PC-9 (cell line): ENCODE data around the gene C4B.

Source experiments
- CTCF ChIP-seq: fragments of 200-600 bp; sonication (generic); conservative IDR thresholded peaks from 2 replicates; pipeline ENCODE4 v1.6.1; 2017; ENCODE audit warnings: mixed run types, antibody characterized with exemption, mild to moderate bottlenecking, moderate library complexity
- EZH2 ChIP-seq: fragments of 200-600 bp; sonication (generic); IDR thresholded peaks from 2 replicates; pipeline ENCODE4 v1.8.0; 2017; ENCODE audit warnings: antibody characterized with exemption, low read depth

GRCh38 chr6:32074996-32075532 lies 60.5 kb downstream of the C4B start:
- no peak for TF ChIP-seq EZH2
- no peak for TF ChIP-seq CTCF
